Suppressor macrophage (primary cell): ENCODE measurements around the gene COL6A1.
A peak's percentile ranks its signal among the peaks of the same experiment; 100 is the strongest.

Source experiments
- DNase-seq, 4 experiments: peaks; one replicate each; pipeline ENCODE4 v3.0.0-alpha.2; 2020 to 2022

The COL6A1 gene

DNA sequence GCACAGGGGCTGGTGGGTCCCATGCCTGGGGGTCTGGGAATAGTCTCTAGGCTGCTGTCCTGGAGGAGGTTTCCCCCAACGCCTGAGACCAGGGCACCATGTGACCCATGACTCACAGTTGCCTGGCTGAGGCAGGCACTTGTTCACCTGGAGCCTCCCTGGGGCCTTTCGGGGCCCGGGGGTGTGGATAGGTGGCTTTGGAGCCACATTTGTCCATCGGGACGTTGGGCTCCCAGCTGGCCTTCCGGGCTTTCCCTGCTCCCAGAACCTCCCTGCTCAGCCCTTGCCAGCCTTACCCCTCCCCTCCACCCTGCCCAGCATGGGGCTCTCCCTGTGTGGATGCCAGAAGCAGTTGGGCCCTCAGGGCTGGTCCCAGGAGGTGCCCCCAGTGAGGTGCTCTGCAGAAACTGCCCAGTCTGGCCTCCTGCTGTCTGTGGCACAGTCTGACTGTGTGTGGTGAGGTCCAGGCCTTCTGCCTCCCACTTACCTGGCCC lies 14.2 kb downstream of the COL6A1 start:
- no peak for DNase-seq

GRCh38 chr21:45996311-45997204 lies 15.0 kb downstream of the COL6A1 start:
- no peak for DNase-seq

DNA sequence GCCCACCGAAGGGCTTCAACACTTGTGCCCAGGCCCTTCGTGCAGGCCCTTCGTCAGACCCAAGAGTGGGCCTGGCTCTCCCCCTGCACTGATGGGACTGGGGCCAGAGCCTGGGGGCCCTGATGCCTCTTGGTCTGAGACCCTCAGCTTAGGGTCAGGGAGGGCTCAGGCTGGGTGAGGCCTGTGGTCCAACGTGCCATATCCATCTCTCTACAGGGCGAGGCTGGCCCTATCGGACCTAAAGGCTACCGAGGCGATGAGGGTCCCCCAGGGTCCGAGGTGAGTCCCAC lies 15.6 kb downstream of the COL6A1 start:
- no peak for DNase-seq

DNA sequence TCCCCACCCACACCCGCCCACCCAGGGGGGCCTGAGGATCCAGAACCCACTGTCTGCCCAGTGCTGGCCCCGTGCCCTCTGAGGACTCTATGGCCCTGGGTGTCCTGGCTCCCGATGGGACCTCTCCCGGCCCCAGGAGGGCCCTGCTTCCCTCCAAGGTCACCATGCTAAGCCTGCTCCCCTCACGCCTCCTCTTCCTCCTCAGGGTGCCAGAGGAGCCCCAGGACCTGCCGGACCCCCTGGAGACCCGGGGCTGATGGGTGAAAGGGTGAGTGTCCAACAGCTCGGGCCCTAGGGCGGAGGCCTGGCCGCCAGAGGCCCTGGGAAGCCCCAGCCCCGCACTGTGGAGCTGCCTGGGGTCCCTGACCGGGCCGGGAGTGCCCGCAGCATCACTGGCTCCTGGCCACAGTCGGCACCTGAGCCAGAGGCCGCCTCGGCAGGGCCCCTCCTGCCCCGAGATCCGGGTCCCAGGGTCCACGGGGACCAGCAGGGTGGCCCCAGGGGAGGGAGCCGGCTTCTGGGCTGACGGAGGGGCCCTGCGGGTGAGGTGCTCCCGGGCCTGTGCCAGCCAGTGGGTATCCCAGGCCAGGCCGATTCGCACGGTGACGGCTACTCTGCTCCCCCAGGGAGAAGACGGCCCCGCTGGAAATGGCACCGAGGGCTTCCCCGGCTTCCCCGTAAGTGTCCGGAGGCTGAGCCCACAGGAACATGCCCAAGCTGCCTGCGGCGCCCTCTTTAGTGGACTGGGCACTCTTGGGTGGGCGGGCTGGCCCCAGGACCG lies 16.1 kb downstream of the COL6A1 start:
- no peak for DNase-seq

GRCh38 chr21:45998276-45998701 lies 16.7 kb downstream of the COL6A1 start:
- no peak for DNase-seq

DNA sequence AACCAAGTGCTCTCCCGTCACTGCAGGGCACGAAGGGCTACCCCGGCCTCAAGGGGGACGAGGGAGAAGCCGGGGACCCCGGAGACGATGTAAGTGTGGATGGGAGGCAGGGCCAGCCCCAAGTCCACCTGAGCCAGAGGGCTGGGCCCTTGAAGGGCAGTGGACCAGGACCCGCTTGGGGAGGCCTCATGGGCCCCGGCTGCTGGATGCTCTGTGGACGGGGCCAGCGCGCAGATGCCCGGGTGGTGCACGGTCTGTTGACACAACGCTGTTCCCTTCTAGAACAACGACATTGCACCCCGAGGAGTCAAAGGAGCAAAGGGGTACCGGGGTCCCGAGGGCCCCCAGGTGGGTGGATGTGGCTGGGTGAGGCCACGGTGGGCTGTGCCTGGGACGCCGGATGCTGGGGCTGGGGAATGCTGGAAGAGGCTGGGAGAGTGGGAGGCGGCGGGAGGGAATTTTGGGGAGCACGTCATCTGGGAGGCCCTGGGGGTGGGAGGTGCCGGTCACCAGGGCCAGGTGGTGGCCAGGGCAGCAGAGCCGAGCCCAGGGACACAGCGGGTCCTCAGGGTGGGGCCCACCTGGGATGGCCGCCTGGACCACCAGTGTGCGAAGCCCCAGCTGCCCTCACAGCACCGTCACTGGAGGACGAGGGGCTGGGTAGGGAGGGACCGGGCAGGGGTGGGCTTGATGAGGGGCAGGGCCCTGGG lies 17.5 kb downstream of the COL6A1 start:
- DNase-seq = no peak

GRCh38 chr21:45999581-46000181 lies 18.1 kb downstream of the COL6A1 start:
- DNase-seq = no peak

DNA sequence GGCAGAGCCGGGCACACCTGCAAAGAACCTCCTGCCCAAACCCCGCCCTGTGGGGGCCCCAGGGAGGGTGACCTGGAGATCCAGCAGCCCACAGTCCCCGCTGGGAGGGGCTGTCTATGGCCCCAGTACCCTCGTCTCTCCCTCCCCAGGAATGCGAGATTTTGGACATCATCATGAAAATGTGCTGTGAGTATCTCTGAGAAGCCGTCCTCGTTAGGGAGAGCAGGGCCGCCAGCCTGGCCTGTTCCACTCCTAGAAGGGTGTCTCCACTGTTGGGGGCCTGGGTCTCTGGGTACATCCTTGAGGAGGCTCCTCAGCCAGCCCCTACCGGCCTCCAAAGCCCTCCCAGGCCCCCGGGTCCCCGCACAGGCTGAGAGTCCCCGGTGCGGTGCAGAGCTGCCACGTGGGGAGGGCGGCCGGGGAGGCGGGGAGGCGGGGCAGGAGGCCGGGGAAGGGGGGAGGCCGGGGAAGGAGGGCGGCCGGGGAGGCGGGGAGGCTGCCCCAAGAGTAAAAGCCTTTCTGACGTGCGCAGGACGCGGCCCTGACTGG lies 18.7 kb downstream of the COL6A1 start:
- DNase-seq = no peak

DNA sequence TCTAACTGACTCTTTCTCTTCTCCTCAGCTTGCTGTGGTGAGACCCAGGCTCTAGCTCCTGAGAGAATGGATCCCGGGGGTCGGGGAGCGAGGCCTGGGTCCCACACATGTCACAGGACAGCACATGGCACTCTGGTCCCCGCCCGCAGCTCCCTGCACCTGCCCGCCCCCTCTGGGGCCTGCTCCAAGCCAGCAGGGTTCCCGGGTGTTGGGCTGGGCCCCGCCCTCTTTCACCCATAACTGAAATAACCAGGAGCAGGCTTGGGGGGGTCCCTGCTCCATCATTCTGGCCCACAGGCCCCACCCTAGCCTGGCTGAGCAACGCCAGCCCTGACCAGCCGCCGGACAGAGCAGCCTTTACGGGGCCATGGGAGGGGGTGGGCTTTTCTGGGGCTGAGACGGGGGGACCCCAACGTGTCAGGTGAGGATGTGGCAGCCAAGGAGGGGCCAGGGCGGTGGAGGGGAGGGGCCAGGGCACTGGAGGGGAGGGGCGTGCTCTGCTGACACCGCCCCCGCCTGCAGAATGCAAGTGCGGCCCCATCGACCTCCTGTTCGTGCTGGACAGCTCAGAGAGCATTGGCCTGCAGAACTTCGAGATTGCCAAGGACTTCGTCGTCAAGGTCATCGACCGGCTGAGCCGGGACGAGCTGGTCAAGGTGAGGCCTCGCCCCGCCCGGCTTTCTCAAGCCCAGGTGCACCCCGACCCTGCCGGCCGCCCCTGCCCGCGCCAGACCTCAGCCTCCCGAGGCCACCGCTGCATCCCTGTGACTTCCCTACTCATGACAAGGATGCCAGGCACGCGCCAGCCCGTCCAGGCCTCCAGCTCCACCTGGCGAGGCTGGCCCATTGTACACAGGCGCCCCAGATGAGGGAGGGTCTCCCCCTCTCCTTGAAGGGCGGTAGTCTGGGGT lies 19.4 kb downstream of the COL6A1 start:
- DNase-seq = peak in 1 of 4 experiments; percentile 0

- DNase-seq = peak in 1 of 4 experiments; percentile 1
Observed at GRCh38 chr21:46001821-46002681, 20.5 kb downstream of the COL6A1 start.

GRCh38 chr21:46002841-46003574 lies 21.4 kb downstream of the COL6A1 start:
- DNase-seq = peak in 1 of 4 experiments; percentile 0

GRCh38 chr21:46003575-46004007 lies 22.0 kb downstream of the COL6A1 start:
- DNase-seq = peak in 1 of 4 experiments; percentile 1

DNA sequence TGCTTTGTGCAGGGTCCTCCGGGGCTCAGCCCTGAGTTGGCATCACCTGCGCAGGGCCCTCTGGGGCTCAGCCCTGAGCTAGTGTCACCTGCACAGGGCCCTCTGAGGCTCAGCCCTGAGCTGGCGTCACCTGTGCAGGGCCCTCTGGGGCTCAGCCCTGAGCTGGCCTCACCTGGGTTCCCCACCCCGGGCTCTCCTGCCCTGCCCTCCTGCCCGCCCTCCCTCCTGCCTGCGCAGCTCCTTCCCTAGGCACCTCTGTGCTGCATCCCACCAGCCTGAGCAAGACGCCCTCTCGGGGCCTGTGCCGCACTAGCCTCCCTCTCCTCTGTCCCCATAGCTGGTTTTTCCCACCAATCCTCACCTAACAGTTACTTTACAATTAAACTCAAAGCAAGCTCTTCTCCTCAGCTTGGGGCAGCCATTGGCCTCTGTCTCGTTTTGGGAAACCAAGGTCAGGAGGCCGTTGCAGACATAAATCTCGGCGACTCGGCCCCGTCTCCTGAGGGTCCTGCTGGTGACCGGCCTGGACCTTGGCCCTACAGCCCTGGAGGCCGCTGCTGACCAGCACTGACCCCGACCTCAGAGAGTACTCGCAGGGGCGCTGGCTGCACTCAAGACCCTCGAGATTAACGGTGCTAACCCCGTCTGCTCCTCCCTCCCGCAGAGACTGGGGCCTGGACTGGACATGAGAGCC lies 22.7 kb downstream of the COL6A1 start:
- DNase-seq = peak in 1 of 4 experiments; percentile 1

DNA sequence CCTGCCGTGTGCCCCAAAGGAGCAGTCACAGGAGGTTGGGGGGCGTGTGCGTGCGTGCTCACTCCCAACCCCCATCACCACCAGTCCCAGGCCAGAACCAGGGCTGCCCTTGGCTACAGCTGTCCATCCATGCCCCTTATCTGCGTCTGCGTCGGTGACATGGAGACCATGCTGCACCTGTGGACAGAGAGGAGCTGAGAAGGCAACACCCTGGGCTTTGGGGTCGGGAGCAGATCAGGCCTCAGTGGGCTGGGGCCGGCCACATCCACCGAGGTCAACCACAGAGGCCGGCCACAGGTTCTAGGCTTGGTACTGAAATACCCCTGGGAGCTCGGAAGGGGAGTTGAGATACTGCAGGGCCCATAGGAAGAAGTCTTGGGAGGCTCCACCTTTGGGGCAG lies 23.5 kb downstream of the COL6A1 start:
- DNase-seq = peak in 1 of 4 experiments; percentile 1

DNA sequence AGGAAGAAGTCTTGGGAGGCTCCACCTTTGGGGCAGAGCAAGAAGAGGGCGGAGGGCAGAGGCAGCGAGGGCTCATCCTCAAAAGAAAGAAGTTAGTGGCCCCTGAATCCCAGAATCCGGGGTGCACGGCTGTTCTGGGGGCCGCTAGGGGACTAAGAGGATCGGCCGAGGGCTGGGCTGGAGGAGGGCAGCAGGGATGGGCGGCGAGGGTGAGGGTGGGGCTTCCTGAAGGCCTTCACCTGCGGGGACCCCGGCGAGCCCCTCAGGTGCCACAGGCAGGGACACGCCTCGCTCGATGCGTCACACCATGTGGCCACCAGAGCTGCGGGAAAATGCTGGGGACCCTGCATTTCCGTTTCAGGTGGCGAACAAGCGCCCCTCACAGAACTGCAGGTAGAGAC lies 23.9 kb downstream of the COL6A1 start:
- peak in 1 of 4 experiments; percentile 1 for DNase-seq

DNA sequence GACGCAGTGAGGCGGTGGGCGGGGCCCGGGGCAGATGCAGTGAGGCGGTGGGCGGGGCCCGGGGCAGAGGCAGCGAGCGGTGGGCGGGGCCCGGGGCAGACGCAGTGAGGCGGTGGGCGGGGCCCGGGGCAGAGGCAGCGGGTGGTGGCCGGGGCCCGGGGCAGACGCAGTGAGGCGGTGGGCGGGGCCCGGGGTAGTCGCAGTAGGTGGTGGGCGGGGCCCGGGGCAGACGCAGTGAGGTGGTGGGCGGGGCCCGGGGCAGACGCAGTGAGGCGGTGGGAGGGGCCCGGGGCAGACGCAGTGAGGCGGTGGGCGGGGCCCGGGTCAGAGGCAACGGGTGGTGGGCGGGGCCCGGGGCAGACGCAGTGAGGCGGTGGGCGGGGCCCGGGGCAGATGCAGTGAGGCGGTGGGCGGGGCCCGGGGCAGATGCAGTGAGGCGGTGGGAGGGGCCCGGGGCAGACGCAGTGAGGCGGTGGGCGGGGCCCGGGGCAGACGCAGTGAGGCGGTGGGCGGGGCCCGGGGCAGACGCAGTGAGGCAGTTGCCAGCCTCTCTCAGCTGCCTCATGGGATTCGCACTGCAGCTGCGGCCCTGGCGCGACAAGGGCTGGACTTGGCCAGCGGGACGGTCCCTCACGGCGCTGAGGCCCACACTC lies 24.4 kb downstream of the COL6A1 start:
- peak in 1 of 4 experiments; percentile 1 for DNase-seq

DNA sequence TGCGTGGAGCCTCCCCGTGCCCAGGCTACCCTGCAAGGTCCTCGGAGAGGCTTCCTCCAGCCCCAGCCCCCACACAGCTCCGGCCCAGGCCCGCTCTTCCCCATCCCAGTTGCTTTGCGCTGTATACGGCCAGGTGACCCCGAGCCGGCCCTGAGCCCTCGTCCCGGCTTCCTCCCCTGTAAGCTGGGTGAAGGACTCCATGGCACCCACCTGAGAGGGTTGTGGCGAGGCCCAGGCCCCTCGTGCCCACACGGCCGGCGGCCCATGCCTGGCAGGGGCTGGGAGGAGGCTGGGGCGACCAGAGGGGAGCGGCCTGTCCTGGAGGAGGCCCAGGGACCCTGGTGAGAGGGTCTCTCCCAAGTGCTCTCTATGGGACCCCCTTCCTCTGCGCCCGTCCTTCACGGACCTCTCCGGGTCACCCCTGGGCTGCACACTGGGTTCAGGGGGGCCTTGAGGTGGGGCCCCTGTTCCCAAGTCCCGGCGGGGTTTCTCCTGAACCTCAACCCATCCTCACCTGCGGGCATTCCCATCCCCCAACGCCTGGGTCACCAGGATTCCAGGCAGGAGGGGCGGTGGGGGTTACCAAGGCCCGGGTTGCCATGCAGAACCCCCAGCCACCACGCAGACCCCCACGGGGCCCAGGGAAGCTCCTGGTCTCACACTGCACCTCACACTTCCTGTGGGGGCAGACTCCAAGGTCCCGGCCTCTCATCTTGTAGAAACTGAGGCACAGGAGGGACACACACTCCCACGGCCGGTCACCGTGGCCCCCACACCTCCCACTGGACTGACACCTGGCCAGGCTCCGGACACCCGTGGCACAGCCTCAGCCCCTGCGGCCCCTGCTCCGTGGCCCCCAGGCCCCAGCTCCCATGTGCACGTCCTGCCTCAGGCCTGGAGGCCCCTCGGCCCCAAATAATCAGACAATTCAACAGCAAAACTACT lies 25.2 kb downstream of the COL6A1 start:
- DNase-seq = no peak
